ENCODE results near the gene UTP4.

DNA sequence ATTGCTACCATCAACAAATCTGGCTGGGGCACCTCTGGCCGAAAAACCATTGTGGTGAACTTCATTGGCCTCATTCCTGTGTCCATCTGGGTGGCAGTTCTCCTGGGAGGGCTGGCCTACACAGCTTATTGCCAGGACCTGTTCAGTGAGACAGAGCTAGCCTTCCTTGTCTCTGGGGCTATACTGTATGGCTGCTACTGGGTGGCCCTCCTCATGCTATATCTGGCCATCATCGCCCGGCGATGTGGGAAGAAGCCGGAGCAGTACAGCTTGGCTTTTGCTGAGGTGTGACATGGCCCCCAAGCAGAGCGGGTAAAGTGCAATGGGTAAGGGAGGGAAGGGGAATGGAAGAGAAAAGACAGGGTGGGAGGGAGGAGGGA lies 17.5 kb upstream of the UTP4 start:
- TF ChIP-seq, protein P1, sequence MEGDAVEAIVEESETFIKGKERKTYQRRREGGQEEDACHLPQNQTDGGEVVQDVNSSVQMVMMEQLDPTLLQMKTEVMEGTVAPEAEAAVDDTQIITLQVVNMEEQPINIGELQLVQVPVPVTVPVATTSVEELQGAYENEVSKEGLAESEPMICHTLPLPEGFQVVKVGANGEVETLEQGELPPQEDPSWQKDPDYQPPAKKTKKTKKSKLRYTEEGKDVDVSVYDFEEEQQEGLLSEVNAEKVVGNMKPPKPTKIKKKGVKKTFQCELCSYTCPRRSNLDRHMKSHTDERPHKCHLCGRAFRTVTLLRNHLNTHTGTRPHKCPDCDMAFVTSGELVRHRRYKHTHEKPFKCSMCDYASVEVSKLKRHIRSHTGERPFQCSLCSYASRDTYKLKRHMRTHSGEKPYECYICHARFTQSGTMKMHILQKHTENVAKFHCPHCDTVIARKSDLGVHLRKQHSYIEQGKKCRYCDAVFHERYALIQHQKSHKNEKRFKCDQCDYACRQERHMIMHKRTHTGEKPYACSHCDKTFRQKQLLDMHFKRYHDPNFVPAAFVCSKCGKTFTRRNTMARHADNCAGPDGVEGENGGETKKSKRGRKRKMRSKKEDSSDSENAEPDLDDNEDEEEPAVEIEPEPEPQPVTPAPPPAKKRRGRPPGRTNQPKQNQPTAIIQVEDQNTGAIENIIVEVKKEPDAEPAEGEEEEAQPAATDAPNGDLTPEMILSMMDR (IDR thresholded peaks at IDR 0.05): no peak
- no peak for TF ChIP-seq POLR2A (IDR thresholded peaks at IDR 0.05)

All from lower leg skin (tissue), 3 donors.